AG10803 (cell line): ENCODE results near the gene ABHD16B.

ENCODE experiments used
- DNase-seq: peaks from one replicate; pipeline ENCODE4 v3.0.0; 2010; ENCODE audit warnings: low read depth
- H3K4me3 ChIP-seq: 2 replicates; pipeline ENCODE4 v1.5.1; 2011; ENCODE audit warnings: mild to moderate bottlenecking, low read length, control low read depth
- TF ChIP-seq, protein P1 (sequence below): conservative IDR thresholded peaks from 2 replicates; pipeline ENCODE4 v1.5.1; 2011; ENCODE audit warnings: mild to moderate bottlenecking, low read length, control low read depth, inconsistent platforms

ABHD16B gene

DNA sequence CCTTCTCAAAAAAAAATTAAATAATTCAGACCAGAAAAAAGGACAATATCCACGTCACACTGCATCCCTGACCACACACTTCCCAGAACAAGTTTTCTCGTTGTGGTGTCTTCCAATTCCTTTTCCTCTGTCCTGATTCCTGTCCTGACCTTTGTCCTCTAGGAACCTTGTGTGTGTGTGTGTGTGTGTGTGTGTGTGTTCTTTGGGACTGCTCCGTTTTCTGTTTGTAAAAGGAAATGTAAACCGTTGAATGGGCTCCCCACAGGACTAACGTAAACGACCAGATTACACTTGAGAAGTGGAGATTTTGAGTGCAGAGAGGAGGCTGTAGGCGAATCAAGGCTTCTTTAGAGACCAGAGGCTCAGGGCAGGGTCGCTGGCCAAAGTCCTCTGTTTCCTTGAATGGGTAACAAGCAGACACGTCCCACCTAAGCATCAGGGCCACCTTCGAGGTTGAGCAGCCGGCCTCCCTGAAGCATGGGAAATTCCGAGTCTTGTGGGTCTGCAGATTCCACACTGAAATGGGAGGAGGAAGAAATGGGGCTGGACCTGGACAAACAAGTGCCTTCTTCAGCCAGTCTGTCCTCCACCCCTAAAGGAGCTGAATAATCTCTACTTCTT is 37.5 kb upstream of the ABHD16B start:
- no peak overlapping the region for H3K4me3 ChIP-seq
- DNase-seq = no peak
- TF ChIP-seq, protein P1, sequence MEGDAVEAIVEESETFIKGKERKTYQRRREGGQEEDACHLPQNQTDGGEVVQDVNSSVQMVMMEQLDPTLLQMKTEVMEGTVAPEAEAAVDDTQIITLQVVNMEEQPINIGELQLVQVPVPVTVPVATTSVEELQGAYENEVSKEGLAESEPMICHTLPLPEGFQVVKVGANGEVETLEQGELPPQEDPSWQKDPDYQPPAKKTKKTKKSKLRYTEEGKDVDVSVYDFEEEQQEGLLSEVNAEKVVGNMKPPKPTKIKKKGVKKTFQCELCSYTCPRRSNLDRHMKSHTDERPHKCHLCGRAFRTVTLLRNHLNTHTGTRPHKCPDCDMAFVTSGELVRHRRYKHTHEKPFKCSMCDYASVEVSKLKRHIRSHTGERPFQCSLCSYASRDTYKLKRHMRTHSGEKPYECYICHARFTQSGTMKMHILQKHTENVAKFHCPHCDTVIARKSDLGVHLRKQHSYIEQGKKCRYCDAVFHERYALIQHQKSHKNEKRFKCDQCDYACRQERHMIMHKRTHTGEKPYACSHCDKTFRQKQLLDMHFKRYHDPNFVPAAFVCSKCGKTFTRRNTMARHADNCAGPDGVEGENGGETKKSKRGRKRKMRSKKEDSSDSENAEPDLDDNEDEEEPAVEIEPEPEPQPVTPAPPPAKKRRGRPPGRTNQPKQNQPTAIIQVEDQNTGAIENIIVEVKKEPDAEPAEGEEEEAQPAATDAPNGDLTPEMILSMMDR = no peak

DNA sequence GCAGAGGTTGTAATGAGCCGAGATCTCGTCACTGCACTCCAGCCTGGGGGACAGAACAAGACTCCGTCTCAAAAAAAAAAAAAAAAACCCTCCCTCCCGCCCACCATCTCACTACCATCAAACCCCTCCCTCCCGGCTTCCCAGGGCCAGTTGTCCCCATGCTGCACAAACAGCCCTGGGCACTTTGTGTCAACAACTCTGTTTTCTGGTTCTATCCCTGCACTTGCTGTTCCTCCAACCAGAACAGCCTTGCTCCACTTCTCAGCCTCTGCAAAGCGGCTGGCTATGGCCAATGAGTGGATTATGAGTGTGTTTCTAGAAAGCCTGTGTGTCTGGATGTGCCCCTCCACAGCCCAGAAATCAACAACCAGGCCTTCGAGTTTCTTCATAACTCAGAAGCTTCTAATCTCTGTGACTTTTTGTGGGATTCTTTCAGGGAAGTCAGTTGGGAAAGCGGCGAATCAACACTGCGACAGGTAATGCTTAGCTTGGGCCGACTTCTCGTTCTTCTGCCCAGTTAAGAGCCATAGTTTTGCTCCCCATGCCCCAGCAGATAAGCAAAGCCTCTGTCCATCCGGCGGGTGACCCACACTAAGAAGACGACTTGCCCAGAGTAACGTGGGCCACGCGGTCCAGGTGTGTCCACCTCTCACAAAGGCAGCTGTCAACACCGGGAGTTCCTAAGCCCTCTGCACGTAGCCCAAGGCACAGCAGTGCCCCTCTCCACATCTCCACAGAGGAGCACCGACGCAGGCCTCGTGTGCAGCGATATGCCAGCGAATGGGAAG is 35.8 kb upstream of the ABHD16B start:
- no peak overlapping the region for H3K4me3 ChIP-seq
- no peak for DNase-seq
- TF ChIP-seq, protein P1 = no peak

DNA sequence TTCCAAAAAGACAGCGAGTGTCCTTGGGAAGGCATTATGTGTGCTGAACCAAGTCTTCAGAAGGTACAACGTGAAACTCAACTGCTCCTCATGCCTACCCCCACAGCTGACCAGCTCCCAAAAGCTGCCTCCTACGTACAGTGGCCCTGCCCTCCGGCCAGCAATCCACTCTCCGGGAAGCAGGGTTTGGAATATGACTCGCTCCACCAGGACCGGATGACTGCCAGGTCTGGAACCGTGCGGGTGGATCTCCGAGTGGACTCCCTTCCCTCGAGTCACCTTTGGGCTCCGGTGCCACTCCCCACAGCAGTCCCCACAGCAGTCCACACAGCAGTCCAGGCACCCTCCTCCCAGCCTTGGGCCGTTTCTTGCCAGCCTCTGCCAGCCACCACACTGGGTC is 34.5 kb upstream of the ABHD16B start:
- no peak for DNase-seq
- TF ChIP-seq, protein P1 = no peak

DNA sequence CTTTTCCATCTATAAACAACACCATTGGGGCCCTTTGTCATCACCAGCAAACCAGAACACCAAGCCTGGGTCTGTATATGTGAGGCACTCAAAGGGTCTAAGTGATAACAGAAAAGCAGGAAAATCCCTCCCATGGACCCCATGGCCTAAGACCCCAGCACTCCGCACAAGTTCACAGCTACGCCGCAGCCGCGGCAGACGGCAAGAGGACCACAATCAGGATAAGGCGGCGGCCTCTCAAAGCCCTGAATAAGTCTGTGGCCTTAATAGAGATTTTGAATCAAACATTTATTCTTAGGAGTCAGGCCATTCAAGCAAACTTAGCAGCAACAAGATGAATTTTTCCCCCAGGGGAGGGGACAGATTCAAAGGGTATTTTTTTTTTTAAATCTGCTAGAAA is 33.2 kb upstream of the ABHD16B start:
- TF ChIP-seq, protein P1 = no peak
- no peak for DNase-seq
- no peak overlapping the region for H3K4me3 ChIP-seq

More for the DNA sequence above, 34.5 kb upstream of the ABHD16B start:
- H3K4me3 ChIP-seq = no peak overlapping the region

DNA sequence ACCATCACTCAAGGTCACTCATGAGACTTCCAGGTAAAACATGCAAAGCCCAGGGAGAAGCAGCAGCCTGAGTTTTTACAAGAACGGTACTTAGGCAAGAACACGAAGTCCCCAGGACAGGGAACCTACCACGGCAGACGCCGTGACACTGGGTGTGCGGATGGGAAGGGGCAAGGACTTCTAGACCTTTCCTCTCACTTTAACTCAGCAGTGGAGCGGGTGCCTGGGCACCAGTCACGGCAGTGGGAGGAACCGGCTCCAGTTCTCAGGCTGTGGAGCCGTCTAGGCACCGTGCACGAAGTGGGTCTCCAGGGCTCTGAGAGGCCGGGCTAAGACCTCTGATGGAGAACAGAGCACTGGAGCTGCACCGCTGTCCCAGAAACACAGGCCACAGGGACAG is 32.8 kb upstream of the ABHD16B start:
- TF ChIP-seq, protein P1 = no peak
- H3K4me3 ChIP-seq = no peak overlapping the region

DNA sequence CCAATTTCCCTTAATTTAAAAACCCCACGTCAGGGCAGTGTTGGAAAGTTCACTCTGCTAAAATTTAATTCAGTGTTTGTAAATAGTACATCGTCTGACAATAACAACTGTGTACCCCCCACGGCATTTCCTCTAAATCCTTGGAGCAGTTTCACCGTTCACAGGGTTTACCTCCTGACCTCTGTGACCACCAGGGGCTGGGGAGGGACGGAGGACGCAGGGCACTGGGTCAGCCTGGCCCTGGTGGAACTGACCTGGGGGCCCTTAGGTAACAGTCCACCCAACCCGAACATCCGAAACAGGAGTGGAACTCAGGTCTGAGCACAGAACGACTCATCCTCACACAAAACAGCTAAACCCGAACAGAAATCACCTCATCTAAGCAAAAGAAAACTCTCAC is 32.3 kb upstream of the ABHD16B start:
- no peak for DNase-seq
- TF ChIP-seq, protein P1 = no peak
- H3K4me3 ChIP-seq = no peak overlapping the region

More for the DNA sequence above, 32.8 kb upstream of the ABHD16B start:
- no peak for DNase-seq

DNA sequence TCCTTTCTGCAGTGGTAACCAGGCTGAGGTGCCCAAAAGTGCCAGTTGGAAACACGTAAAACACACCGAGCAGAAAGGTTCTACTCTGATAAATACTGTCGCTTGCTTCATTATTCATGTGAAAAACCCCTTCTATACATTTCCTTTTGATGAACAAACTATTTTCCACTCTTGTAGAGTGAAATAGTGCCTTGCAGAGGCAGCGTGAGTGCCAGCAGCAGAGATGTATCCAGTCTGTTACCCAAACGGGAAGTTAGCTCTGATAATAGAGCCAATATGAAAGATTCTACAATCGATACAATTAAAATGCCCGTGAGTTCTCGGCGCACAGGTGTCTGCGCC is 31.7 kb upstream of the ABHD16B start:
- H3K4me3 ChIP-seq = no peak overlapping the region; the same call in 1 of the 2 replicates
- TF ChIP-seq, protein P1 = no peak

More for the DNA sequence above, 31.7 kb upstream of the ABHD16B start:
- no peak for DNase-seq
